A673 (cell line): ENCODE results near the gene PYGO2. TPM values are rescaled to one million over a fixed set of nuclear protein-coding genes. Genes with fewer than 3 reads are reported as not detected.

Experiments
- BruUV-seq: library from RNA; stranded (reverse); fragments of 400-500 nt; replicated peaks from 2 replicates; lab custom pipeline; 2021; lab: Mats Ljungman, UMichigan
- CTCF ChIA-PET: fragments of 300-600 bp; sonication (Branson Sonifier 250); formaldehyde crosslinking; loops from one replicate; lab custom pipeline; 2022; ENCODE audit warnings: antibody characterized with exemption; lab: Charles Lee
- POLR2A ChIA-PET: fragments of 300-600 bp; sonication (Branson Sonifier 250); formaldehyde crosslinking; loops from one replicate; lab custom pipeline; 2022; ENCODE audit warnings: antibody characterized with exemption; ENCODE audit not compliant: low non-redundant PET; lab: Charles Lee
- DNase-seq: peaks from one replicate; pipeline ENCODE4 v3.0.0-alpha.2; 2015; ENCODE audit warnings: low spot score
- H3K27ac ChIP-seq: fragments of 200-600 bp; sonication (generic); 2 replicates; pipeline ENCODE4 v1.5.1; 2016; ENCODE audit warnings: mixed run types, low read depth, mild to moderate bottlenecking, mixed read lengths, antibody characterized with exemption, low read length; ENCODE audit not compliant: poor library complexity, severe bottlenecking
- H3K27me3 ChIP-seq: fragments of 200-600 bp; sonication (generic); replicated peaks from 2 replicates; pipeline ENCODE4 v1.6.1; 2017; ENCODE audit warnings: mixed run types, low read depth, mild to moderate bottlenecking, mixed read lengths, antibody characterized with exemption, low read length; ENCODE audit not compliant: insufficient read depth, poor library complexity
- H3K36me3 ChIP-seq: fragments of 200-600 bp; sonication (generic); 2 replicates; pipeline ENCODE4 v1.6.1; 2016; ENCODE audit warnings: mixed run types, mild to moderate bottlenecking, mixed read lengths, antibody characterized with exemption, low read length; ENCODE audit not compliant: insufficient read depth, poor library complexity, severe bottlenecking
- H3K4me1 ChIP-seq: fragments of 200-600 bp; sonication (generic); 2 replicates; pipeline ENCODE4 v1.6.1; 2017; ENCODE audit warnings: mixed run types, mild to moderate bottlenecking, mixed read lengths, antibody characterized with exemption, low read length; ENCODE audit not compliant: insufficient read depth, poor library complexity, severe bottlenecking
- H3K4me3 ChIP-seq: fragments of 200-600 bp; sonication (generic); 2 replicates; pipeline ENCODE4 v1.5.1; 2016; ENCODE audit warnings: low read depth, mixed run types, mild to moderate bottlenecking, mixed read lengths, low read length; ENCODE audit not compliant: poor library complexity, severe bottlenecking
- H3K9me3 ChIP-seq: fragments of 200-600 bp; sonication (generic); 2 replicates; pipeline ENCODE4 v1.6.1; 2016; ENCODE audit warnings: mixed run types, low read depth, mild to moderate bottlenecking, mixed read lengths, antibody characterized with exemption, low read length; ENCODE audit not compliant: poor library complexity, severe bottlenecking
- CTCF ChIP-seq: fragments of 300-800, 200-600 bp; sonication (generic); conservative IDR thresholded peaks from 2 replicates; pipeline ENCODE4 v1.5.1; 2017; ENCODE audit warnings: low read depth, mild to moderate bottlenecking, antibody characterized with exemption, low read length, moderate library complexity, mixed read lengths
- EZH2 ChIP-seq: fragments of 200-600 bp; sonication (generic); IDR thresholded peaks from 2 replicates; pipeline ENCODE4 v1.6.1; 2017; ENCODE audit warnings: borderline replicate concordance, low read depth, mild to moderate bottlenecking, mixed read lengths, antibody characterized with exemption, low read length; ENCODE audit not compliant: poor library complexity, severe bottlenecking
- intact Hi-C: fragments of 100-400 bp; cut with micrococcal nuclease; formaldehyde crosslinking; loops from one replicate; pipeline ENCODE4 v1.10.0; 2022; ENCODE audit not compliant: unreplicated experiment
- total RNA-seq: library from RNA; stranded (reverse); gene quantifications from 2 replicates; pipeline ENCODE4 v1.2.3, GENCODE V29; 2021

Gene PYGO2
- total RNA-seq, 1 experiment from 2014 or later = 48.5 TPM

- DNase-seq = no peak
- H3K27ac ChIP-seq = peak overlapping the region; percentile 99
- H3K36me3 ChIP-seq = no peaks in the 10 kb centered on the region
- ChIA-PET POLR2A (no interaction called here), CTCF (interaction anchor here (0.7 kb wide), 1 partner anchor 124 kb away, joined by 3 read pairs; no protein-coding TSS in a partner anchor)
- TF ChIP-seq CTCF (no peak), EZH2 (no peak)
- H3K4me1 ChIP-seq = peaks cover 53% of the 10 kb centered on the region
- intact Hi-C loops = loop anchor here (5.0 kb wide), 1 partner anchor 66 kb away; the partner anchor contains the start of gene KCNN3
- peak overlapping the region; percentile 53 for H3K4me3 ChIP-seq
- H3K9me3 ChIP-seq = no peaks in the 10 kb centered on the region
- H3K27me3 ChIP-seq = no peaks in the 10 kb centered on the region
- BruUV-seq = no TSS peak
Measured at GRCh38 chr1:154937988-154938386, 23.6 kb downstream of the PYGO2 start.

GRCh38 chr1:154937085-154937987 is 24.2 kb downstream of the PYGO2 start:
- Histone ChIP-seq H3K36me3 (no peaks in the 10 kb centered on the region), H3K4me1 (peaks cover 48% of the 10 kb centered on the region), H3K27me3 (no peaks in the 10 kb centered on the region), H3K27ac (peak overlapping the region; percentile 99), H3K9me3 (no peaks in the 10 kb centered on the region), H3K4me3 (peak overlapping the region; percentile 53)
- ChIA-PET POLR2A (no interaction called here), CTCF (interaction anchor here (0.7 to 0.8 kb wide), 2 partner anchors 46 to 124 kb away, joined by 3 read pairs; no protein-coding TSS in a partner anchor)
- peak; percentile 28; the same call in 1 of the 2 replicates for TF ChIP-seq CTCF
- TF ChIP-seq EZH2 = no peak
- DNase-seq = peak; percentile 94
- intact Hi-C loops = loop anchor here (5.0 kb wide), 1 partner anchor 65 kb away; the partner anchor contains the start of gene KCNN3
- BruUV-seq = TSS peak; percentile 99

GRCh38 chr1:154936555-154937084 is 25.0 kb downstream of the PYGO2 start, which contains the start of gene PMVK:
Gene PMVK (minus strand): TSS chr1:154936719. CDS start chr1:154936685, 34 bp downstream.
- Histone ChIP-seq H3K4me3 (peak within 1 kb of the TSS; percentile 53), H3K9me3 (no peaks in the 10 kb centered on the region), H3K27ac (peak within 1 kb of the TSS; percentile 99), H3K36me3 (no peaks in the 10 kb centered on the region), H3K4me1 (peaks cover 41% of the 10 kb centered on the region), H3K27me3 (no peaks in the 10 kb centered on the region)
- DNase-seq = peak; percentile 97
- CTCF ChIA-PET = interaction anchor here (0.6 to 1.1 kb wide), 3 partner anchors 45 to 456 kb away, joined by 3 to 4 read pairs (median 3); no protein-coding TSS in a partner anchor
- TF ChIP-seq EZH2 (no peak), CTCF (peak; percentile 50; the same call in 1 of the 2 replicates)
- intact Hi-C loops = loop anchor here (5.0 kb wide), 1 partner anchor 64 kb away; the partner anchor contains the start of gene KCNN3
- BruUV-seq = TSS peak; percentile 79
- POLR2A ChIA-PET = interaction anchor here (0.9 kb wide), 1 partner anchor 19 kb away, joined by 3 read pairs; the partner anchor contains the start of gene PBXIP1
